GM12892 (cell line): ENCODE results near the gene SULF2.

ENCODE experiments used
- POLR2A ChIP-seq: IDR thresholded peaks from 2 replicates; pipeline ENCODE4 v1.6.1; 2011; ENCODE audit warnings: low read depth, low read length, control low read depth
- POLR2AphosphoS5 ChIP-seq: IDR thresholded peaks from 2 replicates; pipeline ENCODE4 v1.6.1; 2011; ENCODE audit warnings: low read depth, low read length, control low read depth
- TAF1 ChIP-seq: IDR thresholded peaks from 2 replicates; pipeline ENCODE4 v1.6.1; 2011; ENCODE audit warnings: low read depth, mild to moderate bottlenecking, control low read depth, low read length, borderline replicate concordance

DNA sequence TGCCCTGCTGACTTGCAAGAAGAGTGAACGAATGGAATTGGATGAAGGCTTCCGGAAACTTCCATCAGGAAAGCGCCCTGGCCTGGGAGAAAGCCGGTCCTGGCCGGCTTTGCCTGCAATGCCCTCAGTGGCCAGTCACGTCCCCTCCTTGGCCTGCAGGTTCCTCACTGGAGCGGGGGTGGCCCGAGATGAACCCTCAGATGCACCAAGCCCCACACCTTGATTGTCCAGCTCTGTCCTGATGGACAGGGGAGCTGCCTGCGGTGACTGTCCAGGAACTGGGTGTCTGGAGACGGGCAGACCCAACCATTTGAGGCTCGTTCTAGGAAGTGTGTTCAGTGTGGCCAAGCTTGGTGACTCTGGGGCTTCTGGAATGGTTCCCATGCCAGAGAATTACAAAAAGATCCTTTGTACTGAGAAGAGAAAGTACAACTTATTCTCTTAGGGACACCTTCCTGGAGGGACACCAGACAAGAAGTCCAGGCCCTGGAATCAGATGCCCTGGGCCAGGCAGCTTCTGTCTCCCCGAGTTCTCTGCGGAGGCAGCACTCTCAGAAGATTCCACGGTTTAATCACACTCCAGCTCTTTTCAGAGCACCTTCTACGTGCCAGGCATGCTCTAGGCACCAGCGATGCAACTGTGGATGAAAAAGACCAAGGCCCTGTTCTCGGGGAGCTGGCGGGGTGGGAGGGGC is 17.1 kb upstream of the SULF2 start:
- TF ChIP-seq POLR2AphosphoS5 (no peak), TAF1 (no peak), POLR2A (no peak)
